PC-3 (cell line): ENCODE data around the gene SORL1. TPM values are rescaled to one million over a fixed set of nuclear protein-coding genes. Genes with fewer than 3 reads are reported as not detected.

Source experiments
- ATAC-seq: fragments of 200-7000 bp; cut with Tn5 transposase; 2 replicates; pipeline ENCODE4 v1.9.1; 2020; ENCODE audit warnings: mild to moderate bottlenecking, moderate library complexity
- BruUV-seq: library from RNA; stranded (reverse); fragments of 400-500 nt; replicated peaks from 2 replicates; lab custom pipeline; 2021; lab: Mats Ljungman, UMichigan
- CTCF ChIA-PET: fragments of 300-600 bp; sonication (Branson Sonifier 250); formaldehyde crosslinking; loops from one replicate; lab custom pipeline; 2022; ENCODE audit warnings: antibody characterized with exemption; lab: Charles Lee
- POLR2A ChIA-PET: fragments of 300-600 bp; sonication (Branson Sonifier 250); formaldehyde crosslinking; loops from one replicate; lab custom pipeline; 2022; ENCODE audit warnings: antibody characterized with exemption; ENCODE audit not compliant: unreplicated experiment; lab: Charles Lee
- DNase-seq: peaks from one replicate; pipeline ENCODE4 v3.0.0-alpha.2; 2015
- H2AFZ ChIP-seq: fragments of 300-600 bp; sonication (generic); 2 replicates; pipeline ENCODE4 v1.6.0; 2016; ENCODE audit warnings: antibody characterized with exemption, low read length
- H3F3A ChIP-seq: fragments of 300-600 bp; sonication (generic); one replicate; pipeline ENCODE4 v1.6.0; 2017; ENCODE audit warnings: antibody characterized with exemption, low read length, control low read depth, mild to moderate bottlenecking; ENCODE audit not compliant: unreplicated experiment
- H3K27ac ChIP-seq: fragments of 300-600 bp; sonication (generic); 2 replicates; pipeline ENCODE4 v1.5.1; 2016; ENCODE audit warnings: mild to moderate bottlenecking, low read length
- H3K27me3 ChIP-seq: fragments of 300-600 bp; sonication (generic); 2 replicates; pipeline ENCODE4 v1.6.1; 2016; ENCODE audit warnings: low read length, mixed read lengths
- H3K36me3 ChIP-seq: fragments of 300-600 bp; sonication (generic); 2 replicates; pipeline ENCODE4 v1.6.1; 2016; ENCODE audit warnings: low read depth, mixed run types, low read length, mixed read lengths
- H3K4me1 ChIP-seq: fragments of 300-600 bp; sonication (generic); 2 replicates; pipeline ENCODE4 v1.5.1; 2016; ENCODE audit warnings: low read length; ENCODE audit not compliant: insufficient read depth
- H3K4me2 ChIP-seq: fragments of 300-600 bp; sonication (generic); 2 replicates; pipeline ENCODE4 v1.6.0; 2016; ENCODE audit warnings: low read length
- H3K4me3 ChIP-seq: fragments of 300-600 bp; sonication (generic); 2 replicates; pipeline ENCODE4 v1.5.1; 2016; ENCODE audit warnings: mild to moderate bottlenecking, low read length, mixed read lengths
- H3K79me2 ChIP-seq: fragments of 300-600 bp; sonication (generic); 2 replicates; pipeline ENCODE4 v1.6.1; 2017; ENCODE audit warnings: low read length, mixed read lengths
- H3K9ac ChIP-seq: fragments of 300-600 bp; sonication (generic); 2 replicates; pipeline ENCODE4 v1.6.0; 2016; ENCODE audit warnings: mild to moderate bottlenecking, low read length
- H3K9me2 ChIP-seq: fragments of 300-600 bp; sonication (generic); replicated peaks from 2 replicates; pipeline ENCODE4 v1.6.1; 2016; ENCODE audit warnings: mixed run types, low read length, mixed read lengths
- H3K9me3 ChIP-seq: fragments of 300-600 bp; sonication (generic); 2 replicates; pipeline ENCODE4 v1.6.1; 2016; ENCODE audit warnings: low read length, mixed read lengths
- H4K20me1 ChIP-seq: fragments of 300-600 bp; sonication (generic); 2 replicates; pipeline ENCODE4 v1.6.1; 2016; ENCODE audit warnings: low read length, mixed read lengths
- CTCF ChIP-seq: fragments of 300-600 bp; sonication (generic); conservative IDR thresholded peaks from 2 replicates; pipeline ENCODE4 v1.5.1; 2017; ENCODE audit warnings: antibody characterized with exemption, low read depth, mild to moderate bottlenecking, low read length
- EZH2 ChIP-seq: fragments of 300-600 bp; sonication (generic); IDR thresholded peaks from one replicate; pipeline ENCODE4 v1.6.1; 2017; ENCODE audit warnings: antibody characterized with exemption, mild to moderate bottlenecking, low read length; ENCODE audit not compliant: unreplicated experiment
- EZH2phosphoT487 ChIP-seq: fragments of 300-600 bp; sonication (generic); IDR thresholded peaks from 2 replicates; pipeline ENCODE4 v1.6.1; 2018; ENCODE audit warnings: mild to moderate bottlenecking, antibody characterized with exemption, low read length, borderline replicate concordance
- intact Hi-C: fragments of 100-400 bp; cut with micrococcal nuclease; formaldehyde crosslinking; loops from 2 replicates; pipeline ENCODE4 v1.9.0; 2023
- total RNA-seq: library from RNA; depleted of rRNA; stranded (reverse); fragments of >200 nt; gene quantifications from 2 replicates; pipeline ENCODE4 v1.2.3, GENCODE V29; 2014

Gene SORL1
- total RNA-seq, 1 experiment from 2014 or later = 53.7 TPM

DNA sequence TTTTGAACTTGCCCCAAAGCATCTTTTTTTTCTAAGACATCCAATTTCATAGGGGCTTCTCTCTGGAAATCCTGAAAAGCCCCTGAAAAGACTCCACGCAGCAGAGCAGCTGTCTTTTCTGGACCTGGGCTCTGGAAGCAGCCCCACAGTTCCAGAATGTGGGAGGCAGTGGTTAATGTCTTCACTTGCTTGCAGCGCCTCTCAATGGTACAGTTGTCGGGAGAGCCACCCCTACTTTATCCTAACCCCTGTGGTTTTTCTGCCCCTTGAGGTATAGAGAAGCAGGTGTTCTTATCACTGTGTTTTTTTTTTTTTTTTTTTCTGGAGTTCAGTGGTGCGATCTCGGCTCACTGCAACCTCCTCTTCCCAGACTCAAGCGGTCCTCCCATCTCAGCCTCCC is 84.0 kb downstream of the SORL1 start:
- H3K27ac ChIP-seq = no peak overlapping the region
- no peaks in the 10 kb centered on the region for H3F3A ChIP-seq
- H3K9ac ChIP-seq = no peak overlapping the region
- no peaks in the 10 kb centered on the region; the same call in 1 of the 2 replicates for H4K20me1 ChIP-seq
- no peak for DNase-seq
- ATAC-seq = no peak
- no peaks in the 10 kb centered on the region for H3K9me3 ChIP-seq
- no peaks in the 10 kb centered on the region for H3K9me2 ChIP-seq
- CTCF ChIA-PET = interaction anchor here (0.7 kb wide), 1 partner anchor 28 kb away, joined by 4 read pairs; no protein-coding TSS in a partner anchor
- peaks cover 21% of the 10 kb centered on the region for H3K4me1 ChIP-seq
- H3K4me2 ChIP-seq = no peak overlapping the region
- TF ChIP-seq CTCF (no peak), EZH2phosphoT487 (no peak)
- H3K79me2 ChIP-seq = no peaks in the 10 kb centered on the region
- no peak overlapping the region for H2AFZ ChIP-seq
- POLR2A ChIA-PET = no interaction called here
- BruUV-seq = no TSS peak
- H3K36me3 ChIP-seq = no peaks in the 10 kb centered on the region
- intact Hi-C loops = no loop called here
- H3K27me3 ChIP-seq = no peaks in the 10 kb centered on the region
- no peak overlapping the region for H3K4me3 ChIP-seq

- Histone ChIP-seq H3K9ac (no peak overlapping the region), H3K9me2 (no peaks in the 10 kb centered on the region), H3K79me2 (no peaks in the 10 kb centered on the region), H3K4me1 (peaks cover 21% of the 10 kb centered on the region), H3K27me3 (no peaks in the 10 kb centered on the region), H3K4me3 (no peak overlapping the region), H3K4me2 (no peak overlapping the region), H4K20me1 (no peaks in the 10 kb centered on the region; the same call in 1 of the 2 replicates), H3K27ac (no peak overlapping the region), H2AFZ (no peak overlapping the region), H3F3A (no peaks in the 10 kb centered on the region), H3K36me3 (peaks cover 3% of the 10 kb centered on the region; the same call in 1 of the 2 replicates), H3K9me3 (no peaks in the 10 kb centered on the region)
- intact Hi-C loops = no loop called here
- POLR2A ChIA-PET = no interaction called here
- TF ChIP-seq CTCF (no peak), EZH2 (no peak), EZH2phosphoT487 (no peak)
- DNase-seq (no peak), ATAC-seq (no peak)
- BruUV-seq = no TSS peak
- CTCF ChIA-PET = no interaction called here
Observed at GRCh38 chr11:121538054-121538453, 85.9 kb downstream of the SORL1 start.

DNA sequence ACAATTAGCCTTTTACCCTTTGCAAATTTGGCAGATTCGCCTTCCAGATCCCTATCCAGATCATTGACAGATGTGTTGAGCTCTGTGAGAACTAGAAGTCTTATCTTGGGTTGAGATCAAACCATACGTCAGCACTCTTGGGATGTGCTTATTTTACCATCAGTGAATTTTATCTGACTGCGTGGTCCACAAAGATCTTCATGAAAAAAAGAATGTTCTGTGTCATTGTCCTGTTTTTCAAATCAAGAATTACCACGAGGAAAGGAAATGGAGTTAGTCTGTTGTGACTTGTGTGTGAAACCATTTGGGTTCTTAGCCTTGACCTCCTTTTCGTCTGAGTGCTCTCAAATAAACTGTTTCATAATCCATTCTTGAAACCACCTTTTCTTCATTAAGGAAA is 86.9 kb downstream of the SORL1 start:
- H3K9me3 ChIP-seq = no peaks in the 10 kb centered on the region
- no peaks in the 10 kb centered on the region; the same call in 1 of the 2 replicates for H4K20me1 ChIP-seq
- no TSS peak for BruUV-seq
- H3K27ac ChIP-seq = no peak overlapping the region
- no peak overlapping the region for H3K9ac ChIP-seq
- H3K36me3 ChIP-seq = peaks cover 8% of the 10 kb centered on the region; the same call in 1 of the 2 replicates
- no peak for ATAC-seq
- H3K79me2 ChIP-seq = no peaks in the 10 kb centered on the region
- POLR2A ChIA-PET = no interaction called here
- no peak for TF ChIP-seq EZH2phosphoT487
- no peak overlapping the region for H3K4me2 ChIP-seq
- intact Hi-C loops = no loop called here
- H3K27me3 ChIP-seq = no peaks in the 10 kb centered on the region
- H3K9me2 ChIP-seq = no peaks in the 10 kb centered on the region
- CTCF ChIA-PET = no interaction called here
- H3F3A ChIP-seq = no peaks in the 10 kb centered on the region
- H3K4me3 ChIP-seq = no peak overlapping the region
- H2AFZ ChIP-seq = no peak overlapping the region
- no peak for DNase-seq
- peaks cover 21% of the 10 kb centered on the region for H3K4me1 ChIP-seq
